ENCODE measurements around the gene ABHD4. TPM values are rescaled to one million over a fixed set of nuclear protein-coding genes. Genes with fewer than 3 reads are reported as not detected.

The ABHD4 gene
- total RNA-seq, 1 experiment from 2014 or later = 10.3 TPM

- Mint-ChIP-seq H3K27ac (ENCODE audit: low read depth, unreplicated experiment) (no peak overlapping the region), H3K36me3 (ENCODE audit: insufficient read depth, unreplicated experiment) (peaks cover 26% of the 10 kb centered on the region), H3K9me3 (ENCODE audit: unreplicated experiment) (no peaks in the 10 kb centered on the region), H3K4me1 (ENCODE audit: insufficient read depth, unreplicated experiment) (peaks cover 15% of the 10 kb centered on the region), H3K4me3 (ENCODE audit: unreplicated experiment) (no peak overlapping the region), H3K27me3 (ENCODE audit: insufficient read depth, unreplicated experiment) (peaks cover 9% of the 10 kb centered on the region)
- no peak for DNase-seq (ENCODE audit: unreplicated experiment)
- ChIA-PET CTCF (interaction anchor here (0.7 to 6.3 kb wide), 10 partner anchors 8 to 373 kb away, joined by 4 to 69 read pairs (median 18); partner anchors contain the start of genes DAD1 and OR6J1), POLR2A (interaction anchor here (0.6 to 5.4 kb wide), 4 partner anchors 12 to 236 kb away, joined by 5 to 116 read pairs (median 42); partner anchors contain the start of genes DAD1 and OR6J1)
- TF ChIP-seq CTCF (IDR thresholded peaks at IDR 0.05; ENCODE audit: unreplicated experiment) = no peak
- intact Hi-C loops (cut with micrococcal nuclease) = no loop called here
- BruUV-seq (replicated peaks) = no TSS peak
These were observed 1.9 kb downstream of the ABHD4 start for GRCh38 chr14:22600027-22600426.

GRCh38 chr14:22601456-22601855, 3.4 kb downstream of the ABHD4 start:
- CTCF ChIA-PET = interaction anchor here (0.6 to 6.3 kb wide), 7 partner anchors 11 to 476 kb away, joined by 3 to 69 read pairs (median 26); partner anchors contain the start of genes DAD1 and OR6J1
- Mint-ChIP-seq H3K4me1 (ENCODE audit: insufficient read depth, unreplicated experiment) (peaks cover 15% of the 10 kb centered on the region), H3K36me3 (ENCODE audit: insufficient read depth, unreplicated experiment) (peaks cover 30% of the 10 kb centered on the region), H3K4me3 (ENCODE audit: unreplicated experiment) (no peak overlapping the region), H3K27me3 (ENCODE audit: insufficient read depth, unreplicated experiment) (no peaks in the 10 kb centered on the region), H3K27ac (ENCODE audit: low read depth, unreplicated experiment) (no peak overlapping the region), H3K9me3 (ENCODE audit: unreplicated experiment) (no peaks in the 10 kb centered on the region)
- intact Hi-C loops (cut with micrococcal nuclease) = no loop called here
- no TSS peak for BruUV-seq (replicated peaks)
- POLR2A ChIA-PET = interaction anchor here (0.7 to 5.4 kb wide), 2 partner anchors 13 to 1700 kb away, joined by 3 to 116 read pairs; partner anchors contain the start of gene DAD1
- TF ChIP-seq CTCF (IDR thresholded peaks at IDR 0.05; ENCODE audit: unreplicated experiment) = no peak
- no peak for DNase-seq (ENCODE audit: unreplicated experiment)

GRCh38 chr14:22601996-22602395, 3.9 kb downstream of the ABHD4 start:
- H3K27ac Mint-ChIP-seq (ENCODE audit: low read depth, unreplicated experiment) = no peak overlapping the region
- no peaks in the 10 kb centered on the region for H3K27me3 Mint-ChIP-seq (ENCODE audit: insufficient read depth, unreplicated experiment)
- no peak overlapping the region for H3K4me3 Mint-ChIP-seq (ENCODE audit: unreplicated experiment)
- H3K4me1 Mint-ChIP-seq (ENCODE audit: insufficient read depth, unreplicated experiment) = peaks cover 15% of the 10 kb centered on the region
- ChIA-PET CTCF (interaction anchor here (0.6 to 6.1 kb wide), 3 partner anchors 31 to 475 kb away, joined by 4 to 69 read pairs (median 25); no protein-coding TSS in a partner anchor), POLR2A (interaction anchor here (0.6 to 1.8 kb wide), 3 partner anchors 13 to 1699 kb away, joined by 3 to 12 read pairs (median 4); partner anchors contain the start of gene DAD1)
- H3K9me3 Mint-ChIP-seq (ENCODE audit: unreplicated experiment) = no peaks in the 10 kb centered on the region
- DNase-seq (ENCODE audit: unreplicated experiment) = no peak
- intact Hi-C loops (cut with micrococcal nuclease) = no loop called here
- no TSS peak for BruUV-seq (replicated peaks)
- peaks cover 32% of the 10 kb centered on the region for H3K36me3 Mint-ChIP-seq (ENCODE audit: insufficient read depth, unreplicated experiment)
- TF ChIP-seq CTCF (IDR thresholded peaks at IDR 0.05; ENCODE audit: unreplicated experiment) = no peak

GRCh38 chr14:22602862-22603261, 4.8 kb downstream of the ABHD4 start:
- no peak for DNase-seq (ENCODE audit: unreplicated experiment)
- Mint-ChIP-seq H3K27ac (ENCODE audit: low read depth, unreplicated experiment) (no peak overlapping the region), H3K4me3 (ENCODE audit: unreplicated experiment) (no peak overlapping the region), H3K27me3 (ENCODE audit: insufficient read depth, unreplicated experiment) (no peaks in the 10 kb centered on the region), H3K36me3 (ENCODE audit: insufficient read depth, unreplicated experiment) (peaks cover 34% of the 10 kb centered on the region), H3K9me3 (ENCODE audit: unreplicated experiment) (no peaks in the 10 kb centered on the region), H3K4me1 (ENCODE audit: insufficient read depth, unreplicated experiment) (peaks cover 15% of the 10 kb centered on the region)
- no peak for TF ChIP-seq CTCF (IDR thresholded peaks at IDR 0.05; ENCODE audit: unreplicated experiment)
- BruUV-seq (replicated peaks) = no TSS peak
- CTCF ChIA-PET = interaction anchor here (0.6 to 6.1 kb wide), 3 partner anchors 32 to 242 kb away, joined by 3 to 69 read pairs (median 25); no protein-coding TSS in a partner anchor
- intact Hi-C loops (cut with micrococcal nuclease) = no loop called here
- POLR2A ChIA-PET = interaction anchor here (1.8 kb wide), 1 partner anchor 14 kb away, joined by 12 read pairs; the partner anchor contains the start of gene DAD1
